PC-3 (cell line): ENCODE results near the gene GTF2B. TPM values are rescaled to one million over a fixed set of nuclear protein-coding genes. Genes with fewer than 3 reads are reported as not detected.
"Not testable (repeated sequence)": the region's sequence is repeated elsewhere in the genome, so short reads cannot be mapped to it uniquely, and the experiment has no call there.

Experiments used
- ATAC-seq: fragments of 200-7000 bp; cut with Tn5 transposase; 2 replicates; pipeline ENCODE4 v1.9.1; 2020; ENCODE audit warnings: mild to moderate bottlenecking, moderate library complexity
- Bru-seq: library from RNA; stranded (reverse); fragments of 400-500 nt; gene quantifications from one replicate; lab custom pipeline; 2021; lab: Mats Ljungman, UMichigan
- BruChase-seq, 2 experiments: library from RNA; stranded (reverse); fragments of 400-500 nt; gene quantifications; one replicate each; lab custom pipeline; 2021; lab: Mats Ljungman, UMichigan
- BruUV-seq: library from RNA; stranded (reverse); fragments of 400-500 nt; replicated peaks from 2 replicates; lab custom pipeline; 2021; lab: Mats Ljungman, UMichigan
- CTCF ChIA-PET: fragments of 300-600 bp; sonication (Branson Sonifier 250); formaldehyde crosslinking; loops from one replicate; lab custom pipeline; 2022; ENCODE audit warnings: antibody characterized with exemption; lab: Charles Lee
- POLR2A ChIA-PET: fragments of 300-600 bp; sonication (Branson Sonifier 250); formaldehyde crosslinking; loops from one replicate; lab custom pipeline; 2022; ENCODE audit warnings: antibody characterized with exemption; ENCODE audit not compliant: unreplicated experiment; lab: Charles Lee
- DNase-seq: peaks from one replicate; pipeline ENCODE4 v3.0.0-alpha.2; 2015
- H2AFZ ChIP-seq: fragments of 300-600 bp; sonication (generic); 2 replicates; pipeline ENCODE4 v1.6.0; 2016; ENCODE audit warnings: antibody characterized with exemption, low read length
- H3F3A ChIP-seq: fragments of 300-600 bp; sonication (generic); one replicate; pipeline ENCODE4 v1.6.0; 2017; ENCODE audit warnings: antibody characterized with exemption, low read length, control low read depth, mild to moderate bottlenecking; ENCODE audit not compliant: unreplicated experiment
- H3K27ac ChIP-seq: fragments of 300-600 bp; sonication (generic); 2 replicates; pipeline ENCODE4 v1.5.1; 2016; ENCODE audit warnings: mild to moderate bottlenecking, low read length
- H3K27me3 ChIP-seq: fragments of 300-600 bp; sonication (generic); 2 replicates; pipeline ENCODE4 v1.6.1; 2016; ENCODE audit warnings: low read length, mixed read lengths
- H3K36me3 ChIP-seq: fragments of 300-600 bp; sonication (generic); 2 replicates; pipeline ENCODE4 v1.6.1; 2016; ENCODE audit warnings: low read depth, mixed run types, low read length, mixed read lengths
- H3K4me1 ChIP-seq: fragments of 300-600 bp; sonication (generic); 2 replicates; pipeline ENCODE4 v1.5.1; 2016; ENCODE audit warnings: low read length; ENCODE audit not compliant: insufficient read depth
- H3K4me2 ChIP-seq: fragments of 300-600 bp; sonication (generic); 2 replicates; pipeline ENCODE4 v1.6.0; 2016; ENCODE audit warnings: low read length
- H3K4me3 ChIP-seq: fragments of 300-600 bp; sonication (generic); 2 replicates; pipeline ENCODE4 v1.5.1; 2016; ENCODE audit warnings: mild to moderate bottlenecking, low read length, mixed read lengths
- H3K79me2 ChIP-seq: fragments of 300-600 bp; sonication (generic); 2 replicates; pipeline ENCODE4 v1.6.1; 2017; ENCODE audit warnings: low read length, mixed read lengths
- H3K9ac ChIP-seq: fragments of 300-600 bp; sonication (generic); 2 replicates; pipeline ENCODE4 v1.6.0; 2016; ENCODE audit warnings: mild to moderate bottlenecking, low read length
- H3K9me2 ChIP-seq: fragments of 300-600 bp; sonication (generic); replicated peaks from 2 replicates; pipeline ENCODE4 v1.6.1; 2016; ENCODE audit warnings: mixed run types, low read length, mixed read lengths
- H3K9me3 ChIP-seq: fragments of 300-600 bp; sonication (generic); 2 replicates; pipeline ENCODE4 v1.6.1; 2016; ENCODE audit warnings: low read length, mixed read lengths
- H4K20me1 ChIP-seq: fragments of 300-600 bp; sonication (generic); 2 replicates; pipeline ENCODE4 v1.6.1; 2016; ENCODE audit warnings: low read length, mixed read lengths
- CTCF ChIP-seq: fragments of 300-600 bp; sonication (generic); conservative IDR thresholded peaks from 2 replicates; pipeline ENCODE4 v1.5.1; 2017; ENCODE audit warnings: antibody characterized with exemption, low read depth, mild to moderate bottlenecking, low read length
- EZH2 ChIP-seq: fragments of 300-600 bp; sonication (generic); IDR thresholded peaks from one replicate; pipeline ENCODE4 v1.6.1; 2017; ENCODE audit warnings: antibody characterized with exemption, mild to moderate bottlenecking, low read length; ENCODE audit not compliant: unreplicated experiment
- EZH2phosphoT487 ChIP-seq: fragments of 300-600 bp; sonication (generic); IDR thresholded peaks from 2 replicates; pipeline ENCODE4 v1.6.1; 2018; ENCODE audit warnings: mild to moderate bottlenecking, antibody characterized with exemption, low read length, borderline replicate concordance
- intact Hi-C: fragments of 100-400 bp; cut with micrococcal nuclease; formaldehyde crosslinking; loops from 2 replicates; pipeline ENCODE4 v1.9.0; 2023
- long read RNA-seq: library from polyadenylated mRNA; unstranded; transcript quantifications from one replicate; pipeline ENCODE4 v2.0.0, GENCODE V29; 2021; ENCODE audit not compliant: unreplicated experiment
- total RNA-seq: library from RNA; depleted of rRNA; stranded (reverse); fragments of >200 nt; gene quantifications from 2 replicates; pipeline ENCODE4 v1.2.3, GENCODE V29; 2014; rRNA removed

Gene GTF2B
- total RNA-seq: 29.3 and 32.1 TPM in 2 replicates
- percentile 79 among the genes with signal in this experiment for Bru-seq, nascent RNA
- BruChase-seq, experiment 1, labeled RNA remaining after a 6-hour chase: percentile 63 among the genes with signal in this experiment
- percentile 73 among the genes with signal in this experiment for BruChase-seq, experiment 2, labeled RNA remaining after a 2-hour chase
- long read RNA-seq, transcript GTF2B-201 (7 exons, 1,351 nt): major isoform, 61 of 101 reads
- long read RNA-seq, partial matches to known transcripts: 1 of 101 reads
- long read RNA-seq, other reads (novel, unspliced or antisense): 39 of 101 reads

DNA sequence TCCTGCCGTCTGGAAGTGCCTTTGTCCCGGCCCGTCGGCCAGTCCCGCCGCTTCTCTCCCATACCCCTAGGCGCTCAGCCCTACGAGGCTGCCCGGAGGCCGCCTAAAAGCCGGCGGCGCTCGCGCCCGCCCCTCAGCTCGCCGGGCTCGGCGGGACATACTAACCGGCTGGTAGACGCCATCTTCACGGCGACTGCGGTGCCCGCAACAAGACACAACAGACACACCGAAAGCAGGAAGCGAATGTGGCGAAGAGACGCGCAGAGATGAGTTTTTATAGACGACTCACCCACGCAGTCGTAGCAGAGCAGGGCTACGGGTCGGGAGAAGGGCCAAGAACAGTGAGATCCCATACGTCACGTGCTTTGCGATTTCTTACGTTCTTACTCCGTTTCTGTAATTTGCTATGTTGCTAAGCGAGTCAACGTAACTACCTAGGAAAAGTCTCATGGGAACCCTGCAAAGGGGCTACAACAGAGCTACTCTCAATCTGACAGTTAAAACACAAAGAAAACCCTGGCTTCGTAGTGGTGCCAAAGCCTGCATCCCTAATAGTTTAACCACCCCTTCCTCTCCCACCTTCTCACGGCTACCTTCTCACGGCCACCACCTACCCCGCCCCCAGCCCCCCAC, at the start of gene GTF2B:
GTF2B (minus strand) TSS at position 250 of the 633 bp plus-strand sequence; CDS start at position 182, 68 bp downstream.
- H3K36me3 ChIP-seq: peaks cover 9% of the 10 kb centered on the region; the same call in 1 of the 2 replicates
- DNase-seq: peak; percentile 94
- TF ChIP-seq EZH2phosphoT487: no peak
- TF ChIP-seq EZH2: no peak
- no peak for TF ChIP-seq CTCF
- no TSS peak for BruUV-seq
- CTCF ChIA-PET: no interaction called here
- peak within 1 kb of the TSS; percentile 84 for H3K9ac ChIP-seq
- peak within 1 kb of the TSS; percentile 96 for H3K4me3 ChIP-seq
- H3K79me2 ChIP-seq: peaks cover 43% of the 10 kb centered on the region
- peak; percentile 62 for ATAC-seq
- peaks cover 18% of the 10 kb centered on the region for H4K20me1 ChIP-seq
- intact Hi-C loops: loop anchor here (5.0 kb wide), 2 partner anchors 159 to 209 kb away; partner anchors contain the start of gene PKN2
- H3K27me3 ChIP-seq: no peaks in the 10 kb centered on the region
- POLR2A ChIA-PET: interaction anchor here (0.6 kb wide), 2 partner anchors 207 to 469 kb away, joined by 3 to 4 read pairs; no protein-coding TSS in a partner anchor
- H3F3A ChIP-seq: no peaks in the 10 kb centered on the region
- H3K27ac ChIP-seq: peak within 1 kb of the TSS; percentile 33
- H3K4me1 ChIP-seq: peaks cover 27% of the 10 kb centered on the region
- H3K4me2 ChIP-seq: peak within 1 kb of the TSS; percentile 97
- peak within 1 kb of the TSS; percentile 92 for H2AFZ ChIP-seq
- H3K9me3 ChIP-seq: no peaks in the 10 kb centered on the region
- no peaks in the 10 kb centered on the region for H3K9me2 ChIP-seq

GRCh38 chr1:88938528-88938927, 47.2 kb upstream of the GTF2B start:
- H3K36me3 ChIP-seq, H3K27me3 ChIP-seq, DNase-seq, H3K9ac ChIP-seq, H3K79me2 ChIP-seq, H2AFZ ChIP-seq, H3K27ac ChIP-seq, H3F3A ChIP-seq, H3K9me2 ChIP-seq, H3K4me3 ChIP-seq, H3K4me1 ChIP-seq, H3K9me3 ChIP-seq, ATAC-seq, H3K4me2 ChIP-seq, POLR2A ChIA-PET, CTCF ChIA-PET, H4K20me1 ChIP-seq, BruUV-seq: not testable (repeated sequence)
- intact Hi-C loops: loop anchor here (5.0 kb wide), 1 partner anchor 34 kb away; no protein-coding TSS in a partner anchor

DNA sequence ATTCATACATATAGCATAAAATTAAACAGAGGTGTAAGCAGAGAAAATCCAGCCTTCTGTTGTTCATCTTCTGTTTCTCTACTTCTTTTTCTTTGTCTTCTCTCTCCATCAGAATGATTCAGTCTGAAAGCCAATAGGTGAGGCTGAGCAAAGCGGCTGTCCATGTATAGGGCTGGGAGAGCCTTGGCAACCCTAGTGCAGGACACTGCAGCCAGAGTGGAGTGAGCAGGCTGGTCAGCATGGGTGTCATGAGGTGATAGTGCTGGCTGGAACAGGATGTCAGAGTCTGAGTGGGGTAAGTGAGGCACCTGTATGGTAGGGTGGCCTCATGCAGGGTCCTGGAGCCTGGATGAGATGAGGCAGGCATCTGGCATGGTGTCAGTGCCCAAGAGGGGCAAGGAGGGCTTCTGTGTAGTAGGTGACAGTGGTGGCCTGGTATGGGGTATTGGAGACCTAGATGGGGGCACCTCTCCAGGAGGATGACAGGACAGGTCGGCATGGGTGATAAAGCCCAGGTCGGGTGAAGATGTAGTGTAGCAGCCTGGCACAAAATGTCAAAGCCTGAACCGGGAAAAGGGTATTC, 45.5 kb upstream of the GTF2B start:
- Histone ChIP-seq H4K20me1 (no peaks in the 10 kb centered on the region), H3K4me1 (no peaks in the 10 kb centered on the region), H3K9ac (no peak overlapping the region), H3K36me3 (peaks cover 3% of the 10 kb centered on the region; the same call in 1 of the 2 replicates), H2AFZ (no peak overlapping the region), H3K79me2 (no peaks in the 10 kb centered on the region), H3F3A (no peaks in the 10 kb centered on the region), H3K4me2 (no peak overlapping the region), H3K27me3 (no peaks in the 10 kb centered on the region), H3K9me3 (no peaks in the 10 kb centered on the region), H3K27ac (no peak overlapping the region), H3K9me2 (no peaks in the 10 kb centered on the region), H3K4me3 (no peak overlapping the region)
- ATAC-seq: peak; percentile 37; the same call in 1 of the 2 replicates
- TF ChIP-seq CTCF (no peak), EZH2 (no peak), EZH2phosphoT487 (no peak)
- CTCF ChIA-PET: interaction anchor here (0.6 kb wide), 1 partner anchor 29 kb away, joined by 7 read pairs; no protein-coding TSS in a partner anchor
- POLR2A ChIA-PET: no interaction called here
- no peak for DNase-seq
- BruUV-seq: no TSS peak
- intact Hi-C loops: loop anchor here (1.0 to 5.0 kb wide), 4 partner anchors 24 to 518 kb away; no protein-coding TSS in a partner anchor
